Measurements from ENCODE around the gene ASXL3.

Gene ASXL3

GRCh38 chr18:33781429-33781828 is 203.4 kb downstream of the ASXL3 start:
- no peak overlapping the region for H3K27ac ChIP-seq (ENCODE audit: insufficient read depth, low read depth, low read length, poor library complexity, severe bottlenecking)

More at GRCh38 chr18:33781429-33781828, 203.4 kb downstream of the ASXL3 start:
- Histone ChIP-seq H3K4me1 (ENCODE audit: control insufficient read depth, insufficient read depth, low read length) (no peaks in the 10 kb centered on the region), H3K36me3 (ENCODE audit: control insufficient read depth, insufficient read depth, low read length) (no peaks in the 10 kb centered on the region), H3K9me3 (ENCODE audit: control insufficient read depth, low read length) (no peaks in the 10 kb centered on the region), H3K4me3 (ENCODE audit: insufficient read depth, low read depth, low read length) (no peak overlapping the region), H3K27me3 (ENCODE audit: control insufficient read depth, insufficient read depth, low read length, poor library complexity, severe bottlenecking) (no peaks in the 10 kb centered on the region)
